ENCODE measurements around the gene HIPK2. TPM values are rescaled to one million over a fixed set of nuclear protein-coding genes. Genes with fewer than 3 reads are reported as not detected.

The HIPK2 gene
- total and polyA plus RNA-seq, 2 donors (not counting 3 experiments of a cell fraction or from before 2014, with no cell fraction given): 9.0 to 43.8 TPM

DNA sequence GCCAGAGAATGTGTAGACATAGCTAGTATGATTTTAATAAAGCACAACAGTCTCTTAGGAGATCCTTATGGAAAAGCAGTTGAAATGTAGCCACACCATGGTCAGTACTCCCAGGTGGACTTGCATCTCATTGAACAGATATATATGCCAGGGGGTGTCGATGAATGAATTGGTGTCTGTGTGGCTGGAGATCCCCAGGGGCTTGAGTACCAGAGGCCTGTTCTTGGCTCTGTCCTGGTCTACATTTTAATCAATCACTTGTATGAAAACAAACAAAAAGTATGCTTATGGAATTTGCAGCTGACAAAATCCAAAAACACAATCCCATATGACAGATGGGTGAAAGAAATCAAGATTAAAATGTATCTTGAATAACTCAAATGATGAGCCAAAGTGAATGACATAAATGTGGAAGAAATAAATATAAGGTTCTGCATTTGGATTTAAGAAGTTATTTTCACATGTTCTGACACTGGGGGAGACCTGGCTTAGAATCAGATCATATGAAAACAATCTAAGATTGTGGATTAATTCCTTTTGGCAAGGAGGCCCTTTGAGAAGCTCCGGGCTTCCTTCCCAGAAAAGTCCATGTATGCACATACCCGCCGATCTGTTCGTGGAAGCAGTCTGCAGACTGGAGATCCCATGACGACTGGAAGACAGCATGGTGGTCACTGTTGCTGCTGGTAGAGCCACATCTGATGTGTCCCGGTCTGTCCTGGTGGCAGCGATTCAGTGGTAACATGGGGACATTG, 238.7 kb downstream of the HIPK2 start:
- no peak overlapping the region for H3K9ac ChIP-seq (replicated peaks; ENCODE audit: extremely low read depth, insufficient read depth, low read length)
- H3K4me1 ChIP-seq (ENCODE audit: control insufficient read depth, extremely low read depth, insufficient read depth, low read length): peaks cover 3% of the 10 kb centered on the region
- H2AFZ ChIP-seq (ENCODE audit: low read depth, low read length): no peak overlapping the region
- no peak overlapping the region for H3K27ac ChIP-seq (ENCODE audit: insufficient read depth, low read depth, low read length)
- FAIRE-seq (no peak), DNase-seq (ENCODE audit: low read depth, low spot score) (no peak)
- BruUV-seq (replicated peaks): no TSS peak
- dilution Hi-C loops (cut with MboI; ENCODE audit: extremely low pct_ligation_motif_present, low sequenced_read_pairs): no loop called here
- peaks cover 0 to 2% of the 10 kb centered on the region in 2 experiments for H3K27me3 ChIP-seq (ENCODE audit: control insufficient read depth in 2 of 2, insufficient read depth in 2 of 2, low read length in 2 of 2)
- intact Hi-C loops (cut with micrococcal nuclease): no loop called here
- H3K4me2 ChIP-seq (ENCODE audit: insufficient read depth, low read length): no peak overlapping the region
- no peaks in the 10 kb centered on the region for H3K9me1 ChIP-seq (replicated peaks; ENCODE audit: control insufficient read depth, extremely low read depth, insufficient read depth, low read length)
- ChIA-PET POLR2A (no interaction called here), CTCF (no interaction called here)
- H3K79me2 ChIP-seq (ENCODE audit: control insufficient read depth, insufficient read depth, low read length): no peaks in the 10 kb centered on the region
- no peaks in the 10 kb centered on the region for H3K9me3 ChIP-seq (replicated peaks; ENCODE audit: control insufficient read depth, insufficient read depth, low read length)
- TF ChIP-seq CTCF (IDR thresholded peaks at IDR 0.05; ENCODE audit: extremely low read depth in 1 of 2, insufficient read depth in 1 of 2, low read depth in 1 of 2, low read length in 2 of 2) (no peak), MYC (IDR thresholded peaks at IDR 0.05; ENCODE audit: low read depth, low read length) (no peak), GATA2 (IDR thresholded peaks at IDR 0.05; ENCODE audit: insufficient read depth, insufficient read length, low read depth, low read length) (no peak), POLR2A (IDR thresholded peaks at IDR 0.05; ENCODE audit: low read depth, low read length) (no peak), JUN (IDR thresholded peaks at IDR 0.05; ENCODE audit: borderline replicate concordance, insufficient read depth, insufficient read length, low read depth) (no peak), MAX (IDR thresholded peaks at IDR 0.05; ENCODE audit: insufficient read depth, insufficient read length) (no peak), FOS (IDR thresholded peaks at IDR 0.05; ENCODE audit: borderline replicate concordance, insufficient read depth, low read length) (no peak), POLR2AphosphoS5 (IDR thresholded peaks at IDR 0.05; ENCODE audit: insufficient read depth, low read depth, low read length) (no peak)
- H3K4me3 ChIP-seq (replicated peaks in 1 of 3; ENCODE audit: insufficient read depth in 1 of 3, low read depth in 1 of 3, low read length in 3 of 3): no peak overlapping the region
- H4K20me1 ChIP-seq (replicated peaks; ENCODE audit: control insufficient read depth, extremely low read depth, insufficient read depth, low read length): no peaks in the 10 kb centered on the region
- H3K36me3 ChIP-seq (ENCODE audit: control insufficient read depth in 2 of 2, extremely low read depth in 1 of 2, insufficient read depth in 2 of 2, low read length in 2 of 2): no peaks in the 10 kb centered on the region

All from endothelial cell of umbilical vein (primary cell).